Keratinocyte (primary cell): ENCODE measurements around the gene RNF123. TPM values are rescaled to one million over a fixed set of nuclear protein-coding genes. Genes with fewer than 3 reads are reported as not detected.

Experiments
- DNase-seq: peaks from one replicate; pipeline ENCODE4 v3.0.0-alpha.2; 2011; ENCODE audit warnings: low read depth, missing footprints, low spot score
- FAIRE-seq: peaks from 2 replicates; lab custom pipeline; 2011; peaks lifted over from hg19 to GRCh38; lab: Jason Lieb, UNC
- H2AFZ ChIP-seq: 2 replicates; pipeline ENCODE4 v1.6.0; 2012; ENCODE audit warnings: low read length, control low read depth, inconsistent platforms; ENCODE audit not compliant: control insufficient read depth
- H3K27ac ChIP-seq: 2 replicates; pipeline ENCODE4 v1.5.1; 2011; ENCODE audit warnings: low read length; ENCODE audit not compliant: control insufficient read depth, insufficient read depth
- H3K27me3 ChIP-seq: 3 replicates; pipeline ENCODE4 v1.6.0; 2011; ENCODE audit warnings: low read length; ENCODE audit not compliant: control insufficient read depth, insufficient read depth; ENCODE audit errors: extremely low read depth
- H3K36me3 ChIP-seq, 2 experiments: 2 replicates in 1 of 2; 3 replicates in 1 of 2; pipeline ENCODE4 v1.5.1; 2011; ENCODE audit warnings: low read length in 2 of 2, mild to moderate bottlenecking in 1 of 2; ENCODE audit not compliant: control insufficient read depth in 2 of 2, insufficient read depth in 2 of 2; ENCODE audit errors: extremely low read depth in 1 of 2
- H3K4me1 ChIP-seq: 3 replicates; pipeline ENCODE4 v1.5.1; 2011; ENCODE audit warnings: low read length; ENCODE audit not compliant: control insufficient read depth, insufficient read depth; ENCODE audit errors: extremely low read depth
- H3K4me2 ChIP-seq: 3 replicates; pipeline ENCODE4 v1.6.0; 2011; ENCODE audit warnings: low read depth, low read length; ENCODE audit not compliant: control insufficient read depth, insufficient read depth; ENCODE audit errors: extremely low read depth
- H3K4me3 ChIP-seq, 3 experiments: fragments of 200-600 bp in 1 of 3; sonication (generic) in 1 of 3; 2 replicates in 2 of 3; 3 replicates in 1 of 3; pipeline ENCODE4 v1.5.1; 2011 to 2016; ENCODE audit warnings: low read length in 3 of 3, mild to moderate bottlenecking in 3 of 3, control low read depth in 2 of 3, inconsistent platforms in 1 of 3, low read depth in 1 of 3, mixed read lengths in 1 of 3, mixed run types in 1 of 3, moderate library complexity in 1 of 3; ENCODE audit not compliant: control insufficient read depth in 2 of 3, insufficient read depth in 2 of 3; ENCODE audit errors: extremely low read depth in 1 of 3
- H3K79me2 ChIP-seq: 2 replicates; pipeline ENCODE4 v1.6.0; 2012; ENCODE audit warnings: low read length; ENCODE audit not compliant: control insufficient read depth, insufficient read depth
- H3K9ac ChIP-seq: 3 replicates; pipeline ENCODE4 v1.6.0; 2011; ENCODE audit warnings: low read length; ENCODE audit not compliant: control insufficient read depth, insufficient read depth; ENCODE audit errors: extremely low read depth
- H3K9me1 ChIP-seq: 3 replicates; pipeline ENCODE4 v1.6.0; 2011; ENCODE audit warnings: low read length; ENCODE audit not compliant: control insufficient read depth, insufficient read depth; ENCODE audit errors: extremely low read depth
- H3K9me3 ChIP-seq: 2 replicates; pipeline ENCODE4 v1.5.1; 2012; ENCODE audit warnings: low read depth, low read length; ENCODE audit not compliant: control insufficient read depth
- H4K20me1 ChIP-seq: 3 replicates; pipeline ENCODE4 v1.6.0; 2011; ENCODE audit warnings: low read length; ENCODE audit not compliant: control insufficient read depth, insufficient read depth; ENCODE audit errors: extremely low read depth
- EZH2 ChIP-seq: IDR thresholded peaks from one replicate; pipeline ENCODE4 v1.6.1; 2012; ENCODE audit warnings: inconsistent platforms, mild to moderate bottlenecking, low read length, moderate library complexity
- dilution Hi-C: fragments of 300-500 bp; cut with MboI; formaldehyde crosslinking; loops from one replicate; pipeline ENCODE4 v1.7.0; 2020; ENCODE audit warnings: low sequenced_read_pairs; ENCODE audit not compliant: extremely low pct_ligation_motif_present
- polyA plus RNA-seq, 5 experiments: library from polyadenylated mRNA; depleted of rRNA in 3 of 5; stranded (reverse) in 3 of 5; stranded (forward) in 1 of 5; unstranded in 1 of 5; fragments of >200 nt; gene quantifications; 1 replicate in 1 of 5; 2 replicates in 3 of 5; 3 replicates in 1 of 5; pipeline versions ENCODE4 v1.2.1 to v1.2.3, GENCODE V29; 2011 to 2012; ENCODE audit warnings: missing spikeins in 2 of 5, low read depth in 1 of 5, low replicate concordance in 1 of 5
- TF ChIP-seq, protein P1 (sequence below), 3 experiments: IDR thresholded peaks in 1 of 3; conservative IDR thresholded peaks in 1 of 3; optimal IDR thresholded peaks in 1 of 3; 2 replicates in 2 of 3; 3 replicates in 1 of 3; pipeline versions ENCODE3 to v1.5.1; 2011; ENCODE audit warnings: low read length in 3 of 3, mild to moderate bottlenecking in 3 of 3, moderate library complexity in 2 of 3, control low read depth in 1 of 3, inconsistent platforms in 1 of 3; ENCODE audit not compliant: insufficient read depth in 2 of 3; ENCODE audit errors: extremely low read depth in 1 of 3

Gene RNF123
- polyA plus RNA-seq, 1 donor (not counting 4 experiments of a cell fraction or from before 2014, with no cell fraction given): 18.1 TPM

DNA sequence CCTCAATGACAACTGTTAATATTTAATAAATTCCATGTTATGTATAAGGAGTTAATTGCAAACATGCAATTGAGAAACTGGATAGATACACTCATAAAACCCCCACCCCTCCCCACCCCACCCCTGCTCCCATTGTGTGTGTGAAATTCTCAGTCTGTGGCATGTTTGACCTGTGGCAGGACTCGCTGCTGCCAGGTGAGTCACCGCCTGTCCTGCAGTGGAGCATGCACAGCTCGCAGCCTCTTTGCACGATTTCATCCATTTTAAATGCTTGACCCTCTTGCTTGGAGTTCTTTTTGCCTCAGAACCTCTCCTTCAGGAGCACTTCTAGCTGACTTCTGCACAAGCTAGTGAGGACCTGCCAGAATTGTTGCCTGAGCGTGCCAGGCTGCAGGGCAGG lies 20.5 kb upstream of the RNF123 start:
- no peak for FAIRE-seq
- Histone ChIP-seq H3K4me3 (no peak overlapping the region), H3K27me3 (peaks cover 3% of the 10 kb centered on the region), H3K27ac (no peak overlapping the region), H3K9ac (no peak overlapping the region), H3K9me3 (no peaks in the 10 kb centered on the region), H3K4me1 (peaks cover 14% of the 10 kb centered on the region), H4K20me1 (no peaks in the 10 kb centered on the region), H3K79me2 (no peaks in the 10 kb centered on the region), H3K9me1 (no peaks in the 10 kb centered on the region), H2AFZ (no peak overlapping the region), H3K36me3 (no peaks in the 10 kb centered on the region), H3K4me2 (no peak overlapping the region)
- DNase-seq: no peak
- TF ChIP-seq, protein P1, sequence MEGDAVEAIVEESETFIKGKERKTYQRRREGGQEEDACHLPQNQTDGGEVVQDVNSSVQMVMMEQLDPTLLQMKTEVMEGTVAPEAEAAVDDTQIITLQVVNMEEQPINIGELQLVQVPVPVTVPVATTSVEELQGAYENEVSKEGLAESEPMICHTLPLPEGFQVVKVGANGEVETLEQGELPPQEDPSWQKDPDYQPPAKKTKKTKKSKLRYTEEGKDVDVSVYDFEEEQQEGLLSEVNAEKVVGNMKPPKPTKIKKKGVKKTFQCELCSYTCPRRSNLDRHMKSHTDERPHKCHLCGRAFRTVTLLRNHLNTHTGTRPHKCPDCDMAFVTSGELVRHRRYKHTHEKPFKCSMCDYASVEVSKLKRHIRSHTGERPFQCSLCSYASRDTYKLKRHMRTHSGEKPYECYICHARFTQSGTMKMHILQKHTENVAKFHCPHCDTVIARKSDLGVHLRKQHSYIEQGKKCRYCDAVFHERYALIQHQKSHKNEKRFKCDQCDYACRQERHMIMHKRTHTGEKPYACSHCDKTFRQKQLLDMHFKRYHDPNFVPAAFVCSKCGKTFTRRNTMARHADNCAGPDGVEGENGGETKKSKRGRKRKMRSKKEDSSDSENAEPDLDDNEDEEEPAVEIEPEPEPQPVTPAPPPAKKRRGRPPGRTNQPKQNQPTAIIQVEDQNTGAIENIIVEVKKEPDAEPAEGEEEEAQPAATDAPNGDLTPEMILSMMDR (optimal IDR thresholded peaks at IDR 0.05 in 1 of 3, IDR thresholded peaks at IDR 0.05 in 1 of 3, conservative IDR thresholded peaks at IDR 0.05 in 1 of 3; ENCODE audit: extremely low read depth in 1 of 3, insufficient read depth in 2 of 3, low read length in 3 of 3): no peak
- TF ChIP-seq EZH2: no peak
- dilution Hi-C loops: loop anchor here (25.0 kb wide), 1 partner anchor 107 kb away; the partner anchor contains the start of gene BSN

DNA sequence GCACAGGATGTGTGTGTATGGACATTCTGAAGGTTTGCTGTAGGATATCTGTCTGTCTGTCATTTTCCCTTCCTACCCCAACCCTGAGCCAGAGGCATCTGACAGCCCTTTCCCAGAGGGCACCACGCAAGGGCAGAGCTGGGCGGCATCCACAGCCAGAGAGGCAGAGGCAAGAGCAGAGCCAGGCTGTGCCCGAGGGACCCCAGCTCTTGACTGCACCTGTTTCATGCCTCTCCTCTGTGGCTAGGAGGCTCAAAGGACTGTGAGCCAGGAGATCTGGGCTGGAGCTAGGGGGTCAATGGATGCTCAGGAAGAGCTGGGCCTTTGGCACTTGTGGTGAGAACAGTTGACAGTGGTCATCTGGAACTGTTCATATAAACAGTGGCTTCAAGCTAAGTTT lies 20.0 kb upstream of the RNF123 start:
- Histone ChIP-seq H3K9me1 (no peaks in the 10 kb centered on the region), H3K27ac (no peak overlapping the region), H3K4me3 (no peak overlapping the region), H3K27me3 (no peaks in the 10 kb centered on the region), H3K4me2 (no peak overlapping the region), H3K4me1 (peaks cover 14% of the 10 kb centered on the region), H3K9ac (no peak overlapping the region), H3K79me2 (peaks cover under 1% of the 10 kb centered on the region), H4K20me1 (no peaks in the 10 kb centered on the region), H3K36me3 (no peaks in the 10 kb centered on the region), H2AFZ (no peak overlapping the region), H3K9me3 (no peaks in the 10 kb centered on the region)
- FAIRE-seq (no peak), DNase-seq (no peak)
- dilution Hi-C loops: loop anchor here (25.0 kb wide), 1 partner anchor 107 kb away; the partner anchor contains the start of gene BSN
- TF ChIP-seq, protein P1 (optimal IDR thresholded peaks at IDR 0.05 in 1 of 3, IDR thresholded peaks at IDR 0.05 in 1 of 3, conservative IDR thresholded peaks at IDR 0.05 in 1 of 3; ENCODE audit: extremely low read depth in 1 of 3, insufficient read depth in 2 of 3, low read length in 3 of 3): no peak
- TF ChIP-seq EZH2: no peak
